ENCODE data around the gene SPOCD1. TPM values are rescaled to one million over a fixed set of nuclear protein-coding genes. Genes with fewer than 3 reads are reported as not detected.

The SPOCD1 gene
- total and polyA plus RNA-seq, 2 of the 4 experiments (the other 2 are of a cell fraction): 59.7 to 132 TPM

DNA sequence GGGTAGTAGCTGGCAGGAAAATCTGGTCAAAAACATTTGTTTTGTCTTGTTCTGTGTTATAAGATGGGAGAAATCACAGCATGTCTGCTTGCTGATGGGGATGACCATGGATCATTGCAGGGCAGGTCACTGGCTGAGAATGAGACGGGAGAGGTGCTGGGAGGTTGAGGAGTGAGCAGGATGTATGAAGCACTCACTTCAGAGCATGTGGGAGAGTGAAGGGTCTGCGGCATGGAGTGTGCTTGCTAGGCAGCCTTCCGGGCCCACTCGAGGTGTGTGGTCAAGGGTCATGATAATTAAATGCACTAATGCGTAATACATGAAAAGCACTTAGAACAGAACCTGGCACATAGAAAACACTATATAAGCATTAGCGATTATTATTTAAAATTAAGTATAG, 42.0 kb upstream of the SPOCD1 start:
- POLR2A ChIA-PET (ENCODE audit: unreplicated experiment): interaction anchor here (0.6 kb wide), 1 partner anchor 93 kb away, joined by 8 read pairs; no protein-coding TSS in a partner anchor
- H3K4me2 ChIP-seq (ENCODE audit: low read depth, low read length): no peak overlapping the region

More for the DNA sequence above, 42.0 kb upstream of the SPOCD1 start:
- peak overlapping the region; percentile 47 for H2AFZ ChIP-seq (replicated peaks; ENCODE audit: low read length, poor library complexity)
- no peak overlapping the region for H3K9ac ChIP-seq (ENCODE audit: low read depth, low read length)
- H3K4ac ChIP-seq (ENCODE audit: low read depth, low read length): no peak overlapping the region
- intact Hi-C loops (cut with micrococcal nuclease): no loop called here
- no peak overlapping the region for H2AK5ac ChIP-seq (ENCODE audit: low read depth, low read length)
- H3K23ac ChIP-seq (ENCODE audit: low read depth, low read length): no peak overlapping the region
- BruUV-seq (replicated peaks): no TSS peak
- no peak overlapping the region for H2BK20ac ChIP-seq (ENCODE audit: low read depth, low read length)
- H3K27me3 ChIP-seq (ENCODE audit: control insufficient read depth, insufficient read depth, low read length): no peaks in the 10 kb centered on the region
- H3K4me3 ChIP-seq (ENCODE audit: insufficient read depth, low read depth, low read length): no peak overlapping the region
- H3K56ac ChIP-seq (ENCODE audit: extremely low read depth, insufficient read depth, low read length): no peak overlapping the region
- no CpG with 5 or more reads among the region's 6 CpGs for WGBS, 2 experiments (ENCODE audit: extremely low coverage in 2 of 2, insufficient read length in 1 of 2)
- H3K18ac ChIP-seq (ENCODE audit: low read depth, low read length): no peak overlapping the region
- H3K9me1 ChIP-seq (ENCODE audit: insufficient read depth, low read length): peaks cover 5% of the 10 kb centered on the region; the same call in 1 of the 2 replicates
- in situ Hi-C loops (cut with MboI; ENCODE audit: low sequenced_read_pairs): no loop called here
- H2AK9ac ChIP-seq (replicated peaks; ENCODE audit: low read depth, low read length, poor library complexity): no peak overlapping the region
- no peak for DNase-seq
- TF ChIP-seq, protein P1, sequence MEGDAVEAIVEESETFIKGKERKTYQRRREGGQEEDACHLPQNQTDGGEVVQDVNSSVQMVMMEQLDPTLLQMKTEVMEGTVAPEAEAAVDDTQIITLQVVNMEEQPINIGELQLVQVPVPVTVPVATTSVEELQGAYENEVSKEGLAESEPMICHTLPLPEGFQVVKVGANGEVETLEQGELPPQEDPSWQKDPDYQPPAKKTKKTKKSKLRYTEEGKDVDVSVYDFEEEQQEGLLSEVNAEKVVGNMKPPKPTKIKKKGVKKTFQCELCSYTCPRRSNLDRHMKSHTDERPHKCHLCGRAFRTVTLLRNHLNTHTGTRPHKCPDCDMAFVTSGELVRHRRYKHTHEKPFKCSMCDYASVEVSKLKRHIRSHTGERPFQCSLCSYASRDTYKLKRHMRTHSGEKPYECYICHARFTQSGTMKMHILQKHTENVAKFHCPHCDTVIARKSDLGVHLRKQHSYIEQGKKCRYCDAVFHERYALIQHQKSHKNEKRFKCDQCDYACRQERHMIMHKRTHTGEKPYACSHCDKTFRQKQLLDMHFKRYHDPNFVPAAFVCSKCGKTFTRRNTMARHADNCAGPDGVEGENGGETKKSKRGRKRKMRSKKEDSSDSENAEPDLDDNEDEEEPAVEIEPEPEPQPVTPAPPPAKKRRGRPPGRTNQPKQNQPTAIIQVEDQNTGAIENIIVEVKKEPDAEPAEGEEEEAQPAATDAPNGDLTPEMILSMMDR (conservative IDR thresholded peaks at IDR 0.05; ENCODE audit: low read depth, low read length): no peak
- TF ChIP-seq FOS (IDR thresholded peaks at IDR 0.05; ENCODE audit: low read depth, low read length): no peak
- no peak for TF ChIP-seq CHD1 (IDR thresholded peaks at IDR 0.05; ENCODE audit: low read depth, low read length)
- TF ChIP-seq POLR2A (IDR thresholded peaks at IDR 0.05; ENCODE audit: low read depth, low read length): no peak
- no peak for TF ChIP-seq RAD21 (IDR thresholded peaks at IDR 0.05; ENCODE audit: low read length)
- no peak for TF ChIP-seq ELK1 (IDR thresholded peaks at IDR 0.05; ENCODE audit: borderline replicate concordance, low read depth, low read length)
- TF ChIP-seq MXI1 (IDR thresholded peaks at IDR 0.05; ENCODE audit: borderline replicate concordance, low read depth, low read length): no peak
- TF ChIP-seq SMC3 (IDR thresholded peaks at IDR 0.05; ENCODE audit: low read depth, low read length): no peak
- TF ChIP-seq RCOR1 (IDR thresholded peaks at IDR 0.05; ENCODE audit: insufficient replicate concordance, low read length): no peak
- TF ChIP-seq RFX5 (IDR thresholded peaks at IDR 0.05; ENCODE audit: low read depth, low read length): no peak
- no peak for TF ChIP-seq BHLHE40 (IDR thresholded peaks at IDR 0.05; ENCODE audit: low read depth, low read length)
- dilution Hi-C loops (cut with HindIII; ENCODE audit: low sequenced_read_pairs, unreplicated experiment): no loop called here
- no peak overlapping the region for H2BK120ac ChIP-seq (ENCODE audit: low read depth, low read length)
- H3K14ac ChIP-seq (replicated peaks; ENCODE audit: low read depth, low read length): no peak overlapping the region
- CTCF ChIA-PET: interaction anchor here (0.6 kb wide), 1 partner anchor 106 kb away, joined by 3 read pairs; no protein-coding TSS in a partner anchor
- H3K79me1 ChIP-seq (ENCODE audit: low read depth in 1 of 2, low read length in 2 of 2): no peaks in the 10 kb centered on the region
- H4K20me1 ChIP-seq (ENCODE audit: insufficient read depth, low read length): no peaks in the 10 kb centered on the region
- no peak overlapping the region for H4K91ac ChIP-seq (ENCODE audit: insufficient read depth, low read depth, low read length)
- peaks cover 8% of the 10 kb centered on the region for H3K4me1 ChIP-seq (ENCODE audit: control insufficient read depth, insufficient read depth, low read length)
- no peak overlapping the region for H3K27ac ChIP-seq (ENCODE audit: insufficient read depth, low read length)
- no peak overlapping the region for H2BK5ac ChIP-seq (ENCODE audit: low read depth, low read length, poor library complexity, severe bottlenecking)
- no peaks in the 10 kb centered on the region for H3K9me3 ChIP-seq (ENCODE audit: control insufficient read depth, insufficient read depth, low read length)
- no peak overlapping the region for H4K5ac ChIP-seq (ENCODE audit: low read depth, low read length)
- no peak overlapping the region for H4K8ac ChIP-seq (ENCODE audit: low read depth in 2 of 2, low read length in 2 of 2)
- H3K36me3 ChIP-seq (ENCODE audit: control insufficient read depth, insufficient read depth, low read length): no peaks in the 10 kb centered on the region
- H2BK15ac ChIP-seq (ENCODE audit: low read depth, low read length): no peak overlapping the region
- no peak for ATAC-seq (ENCODE audit: low read depth)
